Retinal pigment epithelial cell (primary cell): ENCODE results near the gene TBC1D2.
A peak's percentile ranks its signal among the peaks of the same experiment; 100 is the strongest.

Experiments used
- DNase-seq: peaks from one replicate; pipeline ENCODE4 v3.0.0-alpha.2; 2010; ENCODE audit warnings: low read depth
- H3K4me3 ChIP-seq: 2 replicates; pipeline ENCODE4 v1.5.1; 2011; ENCODE audit warnings: mild to moderate bottlenecking, low read length, control low read depth, moderate library complexity
- TF ChIP-seq, protein P1 (sequence below): conservative IDR thresholded peaks from 2 replicates; pipeline ENCODE4 v1.5.1; 2011; ENCODE audit warnings: low read depth, low read length, control low read depth, inconsistent platforms

The TBC1D2 gene

GRCh38 chr9:98253565-98253964 is 1.9 kb downstream of the TBC1D2 start:
- DNase-seq: no peak
- H3K4me3 ChIP-seq: peak overlapping the region; percentile 91
- TF ChIP-seq, protein P1, sequence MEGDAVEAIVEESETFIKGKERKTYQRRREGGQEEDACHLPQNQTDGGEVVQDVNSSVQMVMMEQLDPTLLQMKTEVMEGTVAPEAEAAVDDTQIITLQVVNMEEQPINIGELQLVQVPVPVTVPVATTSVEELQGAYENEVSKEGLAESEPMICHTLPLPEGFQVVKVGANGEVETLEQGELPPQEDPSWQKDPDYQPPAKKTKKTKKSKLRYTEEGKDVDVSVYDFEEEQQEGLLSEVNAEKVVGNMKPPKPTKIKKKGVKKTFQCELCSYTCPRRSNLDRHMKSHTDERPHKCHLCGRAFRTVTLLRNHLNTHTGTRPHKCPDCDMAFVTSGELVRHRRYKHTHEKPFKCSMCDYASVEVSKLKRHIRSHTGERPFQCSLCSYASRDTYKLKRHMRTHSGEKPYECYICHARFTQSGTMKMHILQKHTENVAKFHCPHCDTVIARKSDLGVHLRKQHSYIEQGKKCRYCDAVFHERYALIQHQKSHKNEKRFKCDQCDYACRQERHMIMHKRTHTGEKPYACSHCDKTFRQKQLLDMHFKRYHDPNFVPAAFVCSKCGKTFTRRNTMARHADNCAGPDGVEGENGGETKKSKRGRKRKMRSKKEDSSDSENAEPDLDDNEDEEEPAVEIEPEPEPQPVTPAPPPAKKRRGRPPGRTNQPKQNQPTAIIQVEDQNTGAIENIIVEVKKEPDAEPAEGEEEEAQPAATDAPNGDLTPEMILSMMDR: no peak

DNA sequence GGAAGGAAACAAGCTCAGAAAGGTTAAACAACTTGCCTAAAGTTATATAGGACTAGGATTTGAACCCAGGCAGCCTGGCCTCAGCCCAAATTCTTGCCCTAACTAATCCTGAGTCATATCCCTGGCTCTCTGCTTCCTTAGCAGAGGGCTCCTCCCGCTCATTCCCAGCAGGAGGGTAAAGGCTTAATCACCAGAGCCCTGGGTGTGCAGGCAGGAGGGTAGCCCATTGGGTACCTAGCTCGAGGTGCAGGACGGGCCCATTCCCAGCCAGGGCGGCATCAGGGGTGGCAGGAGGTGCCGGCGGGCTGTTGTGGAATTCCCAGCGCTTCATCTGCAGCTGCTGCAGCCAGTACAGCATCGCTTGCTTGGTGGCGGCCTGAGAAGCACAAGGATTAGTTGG is 3.9 kb downstream of the TBC1D2 start:
- H3K4me3 ChIP-seq: peak overlapping the region; percentile 2
- TF ChIP-seq, protein P1: no peak
- peak; percentile 80 for DNase-seq

- TF ChIP-seq, protein P1: no peak
- no peak for DNase-seq
- no peak overlapping the region for H3K4me3 ChIP-seq
Measured at GRCh38 chr9:98249771-98250170, 5.7 kb downstream of the TBC1D2 start.

DNA sequence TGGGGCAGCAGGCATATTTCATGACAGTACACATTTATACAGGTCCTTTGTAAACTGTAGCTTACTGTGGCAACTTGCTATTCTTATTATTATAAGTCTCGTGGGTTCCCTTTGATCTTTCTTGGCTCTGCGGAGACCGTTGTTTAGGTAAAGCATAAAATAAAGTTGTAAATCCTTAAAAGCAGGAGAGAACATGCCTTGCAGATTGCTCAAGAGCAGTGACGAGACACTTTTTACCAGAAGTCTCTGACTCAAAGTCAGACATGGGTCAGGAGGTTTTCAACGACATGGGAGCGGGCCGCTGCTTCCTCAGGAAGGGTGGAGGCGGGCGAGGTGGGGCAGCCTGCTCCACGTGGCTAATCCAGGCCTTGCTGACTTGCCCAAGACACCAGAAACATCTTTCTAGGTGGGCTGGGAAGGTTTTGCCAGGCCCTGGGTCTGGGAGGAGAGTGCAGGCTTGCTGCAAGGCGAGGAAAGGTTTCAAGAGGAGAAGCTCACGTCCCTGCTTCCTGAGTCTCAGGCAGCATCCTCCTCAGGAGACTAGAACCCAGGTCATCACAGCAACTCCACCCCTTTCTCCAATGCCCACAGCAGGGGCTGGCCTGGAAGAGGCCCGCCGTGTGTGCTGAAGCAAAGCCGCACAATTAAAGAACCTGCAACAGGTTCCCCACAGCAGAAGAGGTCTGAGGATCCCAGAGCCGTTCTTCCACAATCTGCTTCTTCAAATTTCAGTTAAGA is 6.5 kb downstream of the TBC1D2 start:
- TF ChIP-seq, protein P1: no peak
- H3K4me3 ChIP-seq: no peak overlapping the region
- peak; percentile 97 for DNase-seq

DNA sequence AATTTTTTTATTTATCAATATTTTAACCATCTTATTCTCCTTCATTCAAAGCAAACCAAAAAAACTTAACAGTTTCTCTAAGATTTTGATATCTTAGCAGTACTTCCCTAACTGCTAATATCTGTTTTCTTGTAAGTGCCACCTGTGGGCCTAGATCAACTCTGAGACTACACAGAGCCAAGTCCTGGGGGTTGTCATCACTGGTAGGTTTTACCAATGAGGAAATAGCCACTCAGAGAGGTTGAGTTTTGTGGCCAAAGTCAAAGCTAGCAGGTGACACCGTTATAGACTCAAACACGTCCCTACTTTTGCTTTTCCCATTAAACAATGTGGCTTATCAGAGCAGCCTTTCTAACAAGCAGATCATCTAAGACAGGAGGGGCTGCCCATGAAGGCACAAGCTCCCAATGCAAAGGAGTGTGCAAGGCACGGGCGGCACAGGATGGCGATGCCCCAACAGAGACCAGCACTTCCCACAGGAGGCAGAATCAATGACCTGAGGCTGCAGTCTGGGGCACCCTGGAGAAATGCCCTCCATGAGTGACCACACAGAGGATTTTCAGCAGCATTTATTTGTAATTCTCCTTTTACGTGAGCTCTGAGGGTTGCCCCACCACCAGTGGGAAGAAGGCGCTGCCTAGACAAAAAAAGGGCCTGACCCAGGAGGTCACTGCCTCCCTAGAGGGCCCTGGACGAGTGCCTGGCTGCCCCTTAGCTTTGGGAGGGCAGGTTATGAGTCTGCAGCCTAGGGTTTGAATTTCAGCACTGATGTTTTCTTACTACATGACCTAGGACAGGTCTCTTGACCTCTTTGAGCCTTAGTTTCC is 7.4 kb downstream of the TBC1D2 start:
- H3K4me3 ChIP-seq: no peak overlapping the region
- TF ChIP-seq, protein P1: no peak
- no peak for DNase-seq

GRCh38 chr9:98242426-98242825 is 13.0 kb downstream of the TBC1D2 start:
- no peak for DNase-seq

More at GRCh38 chr9:98242426-98242825, 13.0 kb downstream of the TBC1D2 start:
- TF ChIP-seq, protein P1: no peak
- H3K4me3 ChIP-seq: no peak overlapping the region
